ENCODE measurements around the gene EGLN3.

- no peak for TF ChIP-seq CTCF (IDR thresholded peaks at IDR 0.05)
- TF ChIP-seq RCOR1 (IDR thresholded peaks at IDR 0.05; ENCODE audit: low read depth, low read length): no peak
- TF ChIP-seq TFCP2L1 (CRISPR knock-in tag; IDR thresholded peaks at IDR 0.05): no peak
- TF ChIP-seq REST (IDR thresholded peaks at IDR 0.05): no peak
- no peak for TF ChIP-seq ELK1 (IDR thresholded peaks at IDR 0.05; ENCODE audit: low read depth, low read length)
- TF ChIP-seq JUN (IDR thresholded peaks at IDR 0.05): no peak
- no peak for TF ChIP-seq MAX (IDR thresholded peaks at IDR 0.05)
- TF ChIP-seq JUNB (IDR thresholded peaks at IDR 0.05): no peak
- no peak for TF ChIP-seq POLR2A (IDR thresholded peaks at IDR 0.05; ENCODE audit: low read length)
- no peak for TF ChIP-seq RNF2 (IDR thresholded peaks at IDR 0.05; ENCODE audit: borderline replicate concordance, low read depth)
- TF ChIP-seq, protein P1, sequence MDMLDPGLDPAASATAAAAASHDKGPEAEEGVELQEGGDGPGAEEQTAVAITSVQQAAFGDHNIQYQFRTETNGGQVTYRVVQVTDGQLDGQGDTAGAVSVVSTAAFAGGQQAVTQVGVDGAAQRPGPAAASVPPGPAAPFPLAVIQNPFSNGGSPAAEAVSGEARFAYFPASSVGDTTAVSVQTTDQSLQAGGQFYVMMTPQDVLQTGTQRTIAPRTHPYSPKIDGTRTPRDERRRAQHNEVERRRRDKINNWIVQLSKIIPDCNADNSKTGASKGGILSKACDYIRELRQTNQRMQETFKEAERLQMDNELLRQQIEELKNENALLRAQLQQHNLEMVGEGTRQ (IDR thresholded peaks at IDR 0.05): no peak
These were observed 14.5 kb downstream of the EGLN3 start for GRCh38 chr14:33936391-33936790.

All from A549 (cell line).